Hepatocyte (in vitro differentiated cells): ENCODE measurements around the gene CERS3.

Experiments
- EZH2phosphoT487 ChIP-seq: fragments of 200-600 bp; sonication (generic); IDR thresholded peaks from one replicate; pipeline ENCODE4 v1.6.1; 2018; ENCODE audit warnings: antibody characterized with exemption, mild to moderate bottlenecking, low read depth, moderate library complexity; ENCODE audit not compliant: unreplicated experiment, severe bottlenecking
- TF ChIP-seq, protein P1 (sequence below): fragments of 200-600 bp; sonication (generic); IDR thresholded peaks from 2 replicates; pipeline ENCODE4 v1.5.1; 2016; ENCODE audit warnings: antibody characterized with exemption, mild to moderate bottlenecking; ENCODE audit not compliant: poor library complexity

DNA sequence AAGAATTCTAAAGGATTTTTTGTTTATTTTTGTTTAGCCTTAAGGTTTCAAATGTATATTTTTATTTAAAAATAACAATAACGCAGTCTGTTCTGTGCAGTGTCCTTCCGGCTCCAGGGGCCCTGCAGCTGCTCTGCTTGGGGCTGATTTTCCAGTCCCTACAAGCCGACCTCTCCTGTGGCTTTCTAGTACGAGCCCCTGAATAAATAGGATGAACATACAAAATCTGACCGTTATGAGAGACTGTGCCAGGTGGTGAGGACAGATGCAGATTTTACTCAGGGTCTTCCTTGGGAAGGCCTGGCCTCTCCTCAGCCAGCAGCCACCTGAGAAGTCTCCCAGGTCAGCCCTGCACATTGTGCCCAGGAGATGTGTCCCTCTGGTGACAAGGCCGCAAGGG is 127.8 kb downstream of the CERS3 start:
- TF ChIP-seq, protein P1, sequence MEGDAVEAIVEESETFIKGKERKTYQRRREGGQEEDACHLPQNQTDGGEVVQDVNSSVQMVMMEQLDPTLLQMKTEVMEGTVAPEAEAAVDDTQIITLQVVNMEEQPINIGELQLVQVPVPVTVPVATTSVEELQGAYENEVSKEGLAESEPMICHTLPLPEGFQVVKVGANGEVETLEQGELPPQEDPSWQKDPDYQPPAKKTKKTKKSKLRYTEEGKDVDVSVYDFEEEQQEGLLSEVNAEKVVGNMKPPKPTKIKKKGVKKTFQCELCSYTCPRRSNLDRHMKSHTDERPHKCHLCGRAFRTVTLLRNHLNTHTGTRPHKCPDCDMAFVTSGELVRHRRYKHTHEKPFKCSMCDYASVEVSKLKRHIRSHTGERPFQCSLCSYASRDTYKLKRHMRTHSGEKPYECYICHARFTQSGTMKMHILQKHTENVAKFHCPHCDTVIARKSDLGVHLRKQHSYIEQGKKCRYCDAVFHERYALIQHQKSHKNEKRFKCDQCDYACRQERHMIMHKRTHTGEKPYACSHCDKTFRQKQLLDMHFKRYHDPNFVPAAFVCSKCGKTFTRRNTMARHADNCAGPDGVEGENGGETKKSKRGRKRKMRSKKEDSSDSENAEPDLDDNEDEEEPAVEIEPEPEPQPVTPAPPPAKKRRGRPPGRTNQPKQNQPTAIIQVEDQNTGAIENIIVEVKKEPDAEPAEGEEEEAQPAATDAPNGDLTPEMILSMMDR: no peak
- no peak for TF ChIP-seq EZH2phosphoT487
